Skeletal muscle cell (primary cell): ENCODE data around the gene FRMD4A.

Source experiments
- DNase-seq: peaks from one replicate; pipeline ENCODE4 v3.0.0-alpha.2; 2010; ENCODE audit warnings: low read depth
- H3K4me3 ChIP-seq: 2 replicates; pipeline ENCODE4 v1.5.1; 2011; ENCODE audit warnings: low read depth, mild to moderate bottlenecking, control low read depth, low read length, moderate library complexity

Gene FRMD4A

GRCh38 chr10:14349081-14349480 lies 18.4 kb upstream of the FRMD4A start:
- no peak for DNase-seq
- H3K4me3 ChIP-seq, result no peak overlapping the region

GRCh38 chr10:14345262-14345661 lies 14.5 kb upstream of the FRMD4A start:
- DNase-seq, result no peak
- H3K4me3 ChIP-seq, result no peak overlapping the region

GRCh38 chr10:14340051-14340744 lies 9.5 kb upstream of the FRMD4A start:
- no peak for DNase-seq
- no peak overlapping the region for H3K4me3 ChIP-seq

GRCh38 chr10:14336736-14337135 lies 6.0 kb upstream of the FRMD4A start:
- no peak overlapping the region for H3K4me3 ChIP-seq
- DNase-seq, result no peak

GRCh38 chr10:14334771-14335170 lies 4.0 kb upstream of the FRMD4A start:
- DNase-seq, result no peak

GRCh38 chr10:14333606-14334005 lies 2.9 kb upstream of the FRMD4A start:
- no peak overlapping the region for H3K4me3 ChIP-seq
- DNase-seq, result no peak

More at GRCh38 chr10:14334771-14335170, 4.0 kb upstream of the FRMD4A start:
- no peak overlapping the region for H3K4me3 ChIP-seq

- H3K4me3 ChIP-seq, result no peak overlapping the region
- no peak for DNase-seq
Observed at GRCh38 chr10:14332903-14333302, 2.2 kb upstream of the FRMD4A start.

- H3K4me3 ChIP-seq, result no peak overlapping the region
- DNase-seq, result no peak
Observed at GRCh38 chr10:14329746-14330173, 964 bp downstream of the FRMD4A start.

GRCh38 chr10:14328881-14329672 lies 1.6 kb downstream of the FRMD4A start:
- no peak for DNase-seq
- H3K4me3 ChIP-seq, result no peak overlapping the region

- no peak overlapping the region for H3K4me3 ChIP-seq
- DNase-seq, result no peak
Observed at GRCh38 chr10:14327527-14327926, 3.2 kb downstream of the FRMD4A start.

- no peak for DNase-seq
- no peak overlapping the region for H3K4me3 ChIP-seq
Observed at GRCh38 chr10:14326581-14326980, 4.1 kb downstream of the FRMD4A start.

GRCh38 chr10:14325325-14325955 lies 5.3 kb downstream of the FRMD4A start:
- no peak for DNase-seq
- H3K4me3 ChIP-seq, result no peak overlapping the region

GRCh38 chr10:14322526-14323188 lies 8.1 kb downstream of the FRMD4A start:
- no peak overlapping the region for H3K4me3 ChIP-seq
- DNase-seq, result no peak

GRCh38 chr10:14318007-14318406 lies 12.7 kb downstream of the FRMD4A start:
- no peak overlapping the region for H3K4me3 ChIP-seq
- no peak for DNase-seq

GRCh38 chr10:14312014-14312413 lies 18.7 kb downstream of the FRMD4A start:
- DNase-seq, result no peak

GRCh38 chr10:14311206-14311957 lies 19.3 kb downstream of the FRMD4A start:
- no peak overlapping the region for H3K4me3 ChIP-seq
- DNase-seq, result no peak

More at GRCh38 chr10:14312014-14312413, 18.7 kb downstream of the FRMD4A start:
- H3K4me3 ChIP-seq, result no peak overlapping the region

- DNase-seq, result no peak
- no peak overlapping the region for H3K4me3 ChIP-seq
Observed at GRCh38 chr10:14309593-14309992, 21.1 kb downstream of the FRMD4A start.

- H3K4me3 ChIP-seq, result no peak overlapping the region
Observed at GRCh38 chr10:14306190-14306589, 24.5 kb downstream of the FRMD4A start.

GRCh38 chr10:14304046-14304445 lies 26.7 kb downstream of the FRMD4A start:
- no peak overlapping the region for H3K4me3 ChIP-seq

More at GRCh38 chr10:14306190-14306589, 24.5 kb downstream of the FRMD4A start:
- DNase-seq, result no peak

More at GRCh38 chr10:14304046-14304445, 26.7 kb downstream of the FRMD4A start:
- no peak for DNase-seq
